Measurements from ENCODE around the gene VAPB. TPM values are rescaled to one million over a fixed set of nuclear protein-coding genes. Genes with fewer than 3 reads are reported as not detected.
A peak's percentile ranks its signal among the peaks of the same experiment; 100 is the strongest.

Gene VAPB
- total and polyA plus RNA-seq, 10 donors = 11.2 to 32.5 (median 23.3) TPM

DNA sequence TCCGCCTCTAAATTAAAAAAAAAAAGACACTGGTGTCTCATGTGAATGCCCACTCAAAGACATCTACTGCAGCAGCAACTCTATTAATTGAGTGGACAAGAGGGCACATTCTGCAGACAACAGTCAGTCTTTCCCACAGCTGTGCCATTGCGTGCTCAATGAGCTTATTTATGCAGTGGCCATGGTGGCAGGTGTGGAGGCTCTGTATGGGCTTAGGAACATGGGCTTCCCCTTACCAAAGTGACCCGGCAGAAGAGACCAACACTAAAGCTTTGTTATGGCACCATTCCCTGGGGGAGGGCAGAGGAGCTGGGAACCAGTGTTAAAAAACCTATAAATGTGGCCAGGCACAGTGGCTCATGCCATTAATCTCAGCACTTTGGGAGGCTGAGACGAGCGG, 4.2 kb upstream of the VAPB start:
- intact Hi-C loops (cut with DNase I; ENCODE audit: low total_unique reads) = no loop called here
- Histone ChIP-seq H3K4me3 (no peak overlapping the region), H3K9me3 (peaks cover 0 to 18% (median 7%) of the 10 kb centered on the region in 8 donors), H3K27me3 (replicated peaks in 1 of 7) (peaks cover 0 to 30% (median 0%) of the 10 kb centered on the region in 7 donors), H3K4me1 (peaks cover 2 to 10% (median 6%) of the 10 kb centered on the region in 6 donors), H3K36me3 (no peaks in the 10 kb centered on the region), H3K27ac (no peak overlapping the region)
- no peak for DNase-seq
- 90 to 97% (median 93%) methylated on average over 5 of the region's 5 CpGs for WGBS, 5 donors
- no peak for TF ChIP-seq POLR2A (IDR thresholded peaks at IDR 0.05)
- no peak for TF ChIP-seq POLR2AphosphoS5 (IDR thresholded peaks at IDR 0.05)
- TF ChIP-seq, protein P1, sequence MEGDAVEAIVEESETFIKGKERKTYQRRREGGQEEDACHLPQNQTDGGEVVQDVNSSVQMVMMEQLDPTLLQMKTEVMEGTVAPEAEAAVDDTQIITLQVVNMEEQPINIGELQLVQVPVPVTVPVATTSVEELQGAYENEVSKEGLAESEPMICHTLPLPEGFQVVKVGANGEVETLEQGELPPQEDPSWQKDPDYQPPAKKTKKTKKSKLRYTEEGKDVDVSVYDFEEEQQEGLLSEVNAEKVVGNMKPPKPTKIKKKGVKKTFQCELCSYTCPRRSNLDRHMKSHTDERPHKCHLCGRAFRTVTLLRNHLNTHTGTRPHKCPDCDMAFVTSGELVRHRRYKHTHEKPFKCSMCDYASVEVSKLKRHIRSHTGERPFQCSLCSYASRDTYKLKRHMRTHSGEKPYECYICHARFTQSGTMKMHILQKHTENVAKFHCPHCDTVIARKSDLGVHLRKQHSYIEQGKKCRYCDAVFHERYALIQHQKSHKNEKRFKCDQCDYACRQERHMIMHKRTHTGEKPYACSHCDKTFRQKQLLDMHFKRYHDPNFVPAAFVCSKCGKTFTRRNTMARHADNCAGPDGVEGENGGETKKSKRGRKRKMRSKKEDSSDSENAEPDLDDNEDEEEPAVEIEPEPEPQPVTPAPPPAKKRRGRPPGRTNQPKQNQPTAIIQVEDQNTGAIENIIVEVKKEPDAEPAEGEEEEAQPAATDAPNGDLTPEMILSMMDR (IDR thresholded peaks at IDR 0.05 in 8 of 11, conservative IDR thresholded peaks at IDR 0.05 in 3 of 11) = no peak

DNA sequence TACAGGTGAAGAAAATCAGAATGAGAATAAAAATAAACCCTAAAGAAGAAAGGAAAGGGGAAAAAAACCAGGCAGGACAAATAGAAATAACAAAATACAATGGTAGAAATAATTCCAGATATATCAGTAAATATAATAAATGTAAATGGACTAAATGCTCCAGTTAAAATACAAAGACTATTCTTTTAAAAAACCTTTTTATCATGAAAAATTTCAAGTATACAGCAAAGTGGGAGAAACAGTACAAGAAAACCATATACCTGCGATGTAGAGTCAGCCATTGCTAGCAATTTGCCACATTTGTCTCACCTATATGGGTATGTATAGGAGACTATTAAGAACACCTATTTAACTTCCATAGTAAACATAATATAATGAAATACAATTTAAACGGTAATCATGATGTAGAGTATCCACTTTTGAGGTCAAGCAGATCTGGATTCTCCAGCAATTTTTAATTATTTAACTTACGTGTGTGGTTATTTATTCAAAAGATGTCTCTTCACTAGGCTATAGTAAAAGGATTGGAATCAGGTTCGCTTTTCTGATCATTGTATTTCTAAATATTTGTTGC, 914 bp upstream of the VAPB start:
- peaks cover 0 to 12% (median 0%) of the 10 kb centered on the region in 7 donors for H3K27me3 ChIP-seq (replicated peaks in 1 of 7)
- peaks cover 22 to 43% (median 39%) of the 10 kb centered on the region in 6 donors for H3K4me1 ChIP-seq
- TF ChIP-seq POLR2A (IDR thresholded peaks at IDR 0.05) (no peak), POLR2AphosphoS5 (IDR thresholded peaks at IDR 0.05) (no peak)
- TF ChIP-seq, protein P1 (IDR thresholded peaks at IDR 0.05 in 8 of 11, conservative IDR thresholded peaks at IDR 0.05 in 3 of 11) = no peak
- peak overlapping the region in 7 of 8 donors; percentile 89 to 99 (median 95) for H3K27ac ChIP-seq
- peak overlapping the region in 4 of 8 donors; percentile 65 to 90 (median 80) for H3K4me3 ChIP-seq
- no peaks in the 10 kb centered on the region for H3K9me3 ChIP-seq
- no peak for DNase-seq
- H3K36me3 ChIP-seq = peaks cover 0 to 17% (median 0%) of the 10 kb centered on the region in 6 donors
- intact Hi-C loops (cut with DNase I; ENCODE audit: low total_unique reads) = no loop called here
- WGBS, 5 donors = 75 to 87% (median 78%) methylated on average over 4 of the region's 4 CpGs

DNA sequence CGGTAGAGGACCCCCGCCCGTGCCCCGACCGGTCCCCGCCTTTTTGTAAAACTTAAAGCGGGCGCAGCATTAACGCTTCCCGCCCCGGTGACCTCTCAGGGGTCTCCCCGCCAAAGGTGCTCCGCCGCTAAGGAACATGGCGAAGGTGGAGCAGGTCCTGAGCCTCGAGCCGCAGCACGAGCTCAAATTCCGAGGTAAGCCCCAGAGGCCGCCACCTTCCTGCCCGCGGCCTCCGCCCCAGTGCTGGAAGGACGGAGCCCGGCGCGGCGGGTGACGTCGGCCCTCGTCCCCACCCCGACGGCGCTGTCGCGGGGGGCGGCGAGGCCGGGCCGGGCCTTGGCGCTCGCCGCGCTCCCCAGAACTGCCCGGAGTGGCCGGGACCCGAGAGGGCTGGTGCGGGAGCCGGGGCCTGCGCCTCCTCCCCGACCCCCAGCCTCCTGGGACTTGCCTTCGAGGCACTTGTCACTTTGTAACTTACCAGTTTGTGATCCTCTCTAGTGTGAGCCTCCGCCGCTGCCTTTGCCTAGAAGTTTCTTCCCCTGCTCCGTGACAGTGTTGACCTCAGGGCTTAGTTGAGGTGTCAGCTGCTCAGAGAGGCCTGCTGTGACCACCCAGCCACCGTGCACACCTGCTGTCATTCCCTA, 417 bp downstream of the VAPB start:
- H3K27ac ChIP-seq = peak overlapping the region; percentile 89 to 99 (median 94)
- TF ChIP-seq POLR2AphosphoS5 (IDR thresholded peaks at IDR 0.05) = no peak
- no peak for TF ChIP-seq POLR2A (IDR thresholded peaks at IDR 0.05)
- TF ChIP-seq, protein P1 (IDR thresholded peaks at IDR 0.05 in 8 of 11, conservative IDR thresholded peaks at IDR 0.05 in 3 of 11) = peak in 1 of 11 experiments; percentile 3
- peaks cover 22 to 56% (median 49%) of the 10 kb centered on the region in 6 donors for H3K4me1 ChIP-seq
- 1% methylated on average over 24 to 56 of the region's 56 CpGs for WGBS, 5 donors
- H3K9me3 ChIP-seq = no peaks in the 10 kb centered on the region
- peak overlapping the region; percentile 55 to 90 (median 77) for H3K4me3 ChIP-seq
- no peak for DNase-seq
- intact Hi-C loops (cut with DNase I; ENCODE audit: low total_unique reads) = no loop called here
- peaks cover 0 to 9% (median 0%) of the 10 kb centered on the region in 7 donors for H3K27me3 ChIP-seq (replicated peaks in 1 of 7)
- H3K36me3 ChIP-seq = peaks cover 0 to 25% (median 0%) of the 10 kb centered on the region in 6 donors
